Left lung (tissue), 10 donors: ENCODE data around the gene KRTAP5-6. TPM values are rescaled to one million over a fixed set of nuclear protein-coding genes. Genes with fewer than 3 reads are reported as not detected.

Source experiments
- ATAC-seq: fragments of 200-7000 bp; cut with Tn5 transposase; one replicate; pipeline ENCODE4 v1.9.1; 2020; ENCODE audit warnings: moderate library complexity
- DNase-seq, 4 donors: peaks; one replicate each; pipeline ENCODE4 v3.0.0-alpha.2; 2013 to 2020
- H3K27ac ChIP-seq, 2 donors: fragments of 200-600 bp; sonication (generic) in 1 of 2; one replicate each; pipeline versions ENCODE4 v1.5.0 to v1.8.0; 2020 to 2021
- H3K27me3 ChIP-seq, 2 donors: fragments of 200-600 bp; sonication (generic) in 1 of 2; one replicate each; pipeline versions ENCODE4 v1.5.0 to v1.8.0; 2020 to 2021
- H3K36me3 ChIP-seq, 2 donors: fragments of 200-600 bp; sonication (generic) in 1 of 2; one replicate each; pipeline versions ENCODE4 v1.5.0 to v1.8.0; 2020 to 2021
- H3K4me1 ChIP-seq, 2 donors: fragments of 200-600 bp; one replicate each; pipeline ENCODE4 v1.8.0; 2021
- H3K4me3 ChIP-seq, 2 donors: fragments of 200-600 bp; sonication (generic) in 1 of 2; one replicate each; pipeline versions ENCODE4 v1.5.0 to v1.8.0; 2020 to 2021; ENCODE audit warnings: mild to moderate bottlenecking in 1 of 2
- H3K9me3 ChIP-seq, 2 donors: fragments of 200-600 bp; sonication (generic) in 1 of 2; one replicate each; pipeline versions ENCODE4 v1.5.0 to v1.8.0; 2020 to 2021
- intact Hi-C, 2 donors: fragments of 100-400 bp; cut with DNase I; formaldehyde crosslinking; loops; one replicate each; pipeline versions ENCODE4 v1.11.2 to v1.14.2; 2022
- polyA plus RNA-seq, 6 donors: library from polyadenylated mRNA; unstranded; fragments of 120-200 nt; gene quantifications; one replicate each; pipeline ENCODE4 v1.2.1, GENCODE V29; 2013; ENCODE audit not compliant: insufficient read length in 6 of 6
- total RNA-seq, 2 donors: library from RNA; stranded (reverse); fragmentation: NEBNext Ultra II Directional; extraction: Animal tissue kit (Norgen Biotek cat#: 25700); gene quantifications; one replicate each; pipeline ENCODE4 v1.2.1, GENCODE V29; 2021
- TF ChIP-seq, protein P1 (sequence below), 2 donors: fragments of 200-600 bp; sonication (generic) in 1 of 2; IDR thresholded peaks; one replicate each; pipeline versions ENCODE4 v1.5.0 to v1.8.0; 2021; ENCODE audit warnings: antibody characterized with exemption in 2 of 2
- donor health status: DM: no; HTN: yes; CAD: no.
- donor health status: DM: no; HTN: no; CAD: no.

Gene KRTAP5-6
- total and polyA plus RNA-seq, 8 donors = not detected

DNA sequence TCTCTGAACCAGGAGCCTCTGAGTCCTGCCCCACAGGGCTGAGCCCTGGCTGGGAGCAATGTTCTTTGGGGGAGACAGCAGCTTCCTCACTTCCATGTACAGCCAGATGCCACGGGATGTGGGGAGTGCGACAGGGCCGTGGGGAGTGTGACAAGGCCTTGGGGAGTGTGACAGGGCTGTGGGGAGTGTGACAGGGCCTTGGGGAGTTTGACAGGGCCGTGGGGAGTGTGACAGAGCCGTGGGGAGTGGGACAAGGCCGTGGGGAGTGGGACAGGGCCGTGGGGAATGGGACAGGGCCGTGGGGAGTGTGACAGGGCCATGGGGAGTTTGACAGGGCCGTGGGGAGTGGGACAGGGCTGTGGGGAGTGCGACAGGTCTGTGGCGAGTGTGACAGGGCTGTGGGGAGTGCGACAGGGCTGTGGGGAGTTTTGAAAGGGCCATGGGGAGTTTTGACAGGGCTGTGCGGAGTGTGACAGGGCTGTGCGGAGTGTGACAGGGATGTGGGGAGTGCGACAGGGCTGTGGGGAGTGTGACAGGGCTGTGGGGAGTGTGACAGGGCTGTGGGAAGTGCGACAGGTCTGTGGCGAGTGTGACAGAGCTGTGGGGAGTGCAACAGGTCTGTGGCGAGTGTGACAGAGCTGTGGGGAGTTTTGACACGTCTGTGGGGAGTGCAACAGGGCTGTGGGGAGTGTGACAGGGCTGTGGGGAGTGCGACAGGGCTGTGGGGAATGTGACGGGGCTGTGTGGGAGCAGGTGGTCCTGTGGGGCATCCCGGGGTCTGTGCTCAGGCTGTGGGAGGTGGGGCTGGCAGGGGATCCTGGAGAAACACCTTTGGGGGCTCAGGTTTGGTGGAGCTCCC lies 6.6 kb upstream of the KRTAP5-6 start:
- H3K27me3 ChIP-seq = peaks cover 0 to 35% of the 10 kb centered on the region in 2 donors
- H3K27ac ChIP-seq = no peak overlapping the region
- TF ChIP-seq, protein P1, sequence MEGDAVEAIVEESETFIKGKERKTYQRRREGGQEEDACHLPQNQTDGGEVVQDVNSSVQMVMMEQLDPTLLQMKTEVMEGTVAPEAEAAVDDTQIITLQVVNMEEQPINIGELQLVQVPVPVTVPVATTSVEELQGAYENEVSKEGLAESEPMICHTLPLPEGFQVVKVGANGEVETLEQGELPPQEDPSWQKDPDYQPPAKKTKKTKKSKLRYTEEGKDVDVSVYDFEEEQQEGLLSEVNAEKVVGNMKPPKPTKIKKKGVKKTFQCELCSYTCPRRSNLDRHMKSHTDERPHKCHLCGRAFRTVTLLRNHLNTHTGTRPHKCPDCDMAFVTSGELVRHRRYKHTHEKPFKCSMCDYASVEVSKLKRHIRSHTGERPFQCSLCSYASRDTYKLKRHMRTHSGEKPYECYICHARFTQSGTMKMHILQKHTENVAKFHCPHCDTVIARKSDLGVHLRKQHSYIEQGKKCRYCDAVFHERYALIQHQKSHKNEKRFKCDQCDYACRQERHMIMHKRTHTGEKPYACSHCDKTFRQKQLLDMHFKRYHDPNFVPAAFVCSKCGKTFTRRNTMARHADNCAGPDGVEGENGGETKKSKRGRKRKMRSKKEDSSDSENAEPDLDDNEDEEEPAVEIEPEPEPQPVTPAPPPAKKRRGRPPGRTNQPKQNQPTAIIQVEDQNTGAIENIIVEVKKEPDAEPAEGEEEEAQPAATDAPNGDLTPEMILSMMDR (IDR thresholded peaks at IDR 0.05) = no peak
- intact Hi-C loops = loop anchor here in 1 of 2 donors (5.0 kb wide), 2 partner anchors 142 to 462 kb away; partner anchors contain the start of gene SYT8
- H3K4me1 ChIP-seq = peaks cover 5 to 14% of the 10 kb centered on the region in 2 donors
- H3K4me3 ChIP-seq = no peak overlapping the region
- peak in 1 of 4 donors; percentile 32 for DNase-seq
- no peak for ATAC-seq
- no peaks in the 10 kb centered on the region for H3K9me3 ChIP-seq
- no peaks in the 10 kb centered on the region for H3K36me3 ChIP-seq

DNA sequence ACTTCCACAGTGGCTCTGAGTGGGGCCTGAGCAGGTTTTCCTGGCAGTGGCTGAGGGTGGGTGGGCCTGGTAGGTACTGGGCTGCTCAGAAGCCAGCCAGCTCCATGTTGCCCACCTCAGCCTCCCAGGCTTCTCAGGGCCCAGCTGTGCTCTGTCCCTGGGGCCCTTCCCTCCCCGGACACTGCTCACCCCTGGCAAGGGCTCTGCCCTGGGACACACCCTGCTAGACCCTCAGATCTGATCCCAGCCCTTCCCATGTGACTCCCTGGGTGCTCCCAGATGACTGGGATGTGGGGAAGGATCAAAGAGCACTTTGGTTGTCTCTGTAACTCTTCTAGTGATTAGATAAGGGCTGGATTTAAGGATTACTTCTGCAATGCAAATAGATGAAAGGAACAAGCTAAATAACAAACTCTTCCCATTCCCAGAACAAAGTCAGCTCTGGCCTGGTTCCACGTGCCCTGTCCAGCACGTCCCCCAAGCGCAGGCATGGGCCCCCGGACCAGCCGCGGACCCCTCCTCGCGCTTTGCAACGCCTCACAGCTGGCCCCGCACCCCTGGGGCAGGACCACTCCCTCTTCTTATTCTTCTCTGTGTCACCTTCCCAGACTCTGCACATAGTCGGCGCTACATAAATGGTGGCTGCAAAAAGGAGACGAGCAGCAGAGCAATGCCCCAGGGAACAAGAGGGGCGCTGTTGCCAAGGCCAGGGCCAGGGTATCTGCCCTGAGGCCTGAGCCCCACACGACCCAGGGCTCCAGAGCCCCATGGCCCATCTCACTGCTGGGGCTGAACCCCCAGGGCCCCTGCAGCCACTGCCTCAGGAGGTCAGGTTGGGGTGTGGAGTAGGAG lies 5.7 kb upstream of the KRTAP5-6 start:
- TF ChIP-seq, protein P1 (IDR thresholded peaks at IDR 0.05) = no peak
- H3K9me3 ChIP-seq = no peaks in the 10 kb centered on the region
- H3K27me3 ChIP-seq = peaks cover 0 to 35% of the 10 kb centered on the region in 2 donors
- no peaks in the 10 kb centered on the region for H3K36me3 ChIP-seq
- peak in 1 of 4 donors; percentile 50 for DNase-seq
- no peak overlapping the region for H3K27ac ChIP-seq
- ATAC-seq = no peak
- H3K4me1 ChIP-seq = peaks cover 5 to 14% of the 10 kb centered on the region in 2 donors
- H3K4me3 ChIP-seq = no peak overlapping the region
- intact Hi-C loops = loop anchor here in 1 of 2 donors (5.0 kb wide), 2 partner anchors 141 to 461 kb away; partner anchors contain the start of gene SYT8

DNA sequence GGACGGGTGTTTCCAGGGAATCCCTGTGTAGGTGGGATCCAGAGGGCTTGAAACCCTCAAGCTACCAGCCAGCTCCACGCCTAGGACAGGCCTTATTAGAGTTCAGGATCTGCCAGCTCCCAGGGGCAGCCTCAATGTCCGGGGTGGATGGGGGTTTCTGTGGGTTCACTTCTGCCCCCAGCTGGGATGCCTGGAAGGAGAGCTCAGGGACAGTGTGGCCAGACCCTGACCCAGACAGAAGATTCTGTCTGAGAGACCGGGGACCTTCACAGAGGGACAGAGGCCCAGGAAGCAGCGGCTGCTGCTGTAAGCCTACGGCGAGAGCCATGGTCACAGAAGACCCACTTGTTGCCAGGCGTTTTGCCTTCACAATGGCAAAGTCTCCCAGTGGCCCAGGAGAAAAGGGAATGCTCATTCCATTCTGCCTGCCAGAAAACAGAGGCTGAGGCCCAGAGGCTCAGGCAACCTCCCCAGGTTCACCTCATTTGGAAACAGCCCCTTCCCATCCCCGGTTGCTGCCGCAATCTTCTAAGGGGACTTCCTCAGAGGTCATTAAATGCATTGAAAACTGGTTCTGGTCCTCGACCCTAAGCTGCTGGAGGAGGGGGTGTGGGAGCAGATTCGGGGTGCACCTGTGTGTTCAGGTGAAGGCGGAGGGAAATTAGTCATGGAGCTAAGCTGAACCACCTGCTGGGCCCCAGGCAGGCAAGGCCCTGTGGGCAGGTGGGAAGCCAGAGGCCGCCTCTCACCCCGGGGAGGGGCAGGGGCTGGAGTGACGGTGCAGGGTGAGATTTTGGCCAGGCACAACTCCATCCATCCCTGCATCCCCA lies 4.9 kb upstream of the KRTAP5-6 start:
- intact Hi-C loops = loop anchor here in 1 of 2 donors (5.0 kb wide), 2 partner anchors 140 to 460 kb away; partner anchors contain the start of gene SYT8
- no peaks in the 10 kb centered on the region for H3K36me3 ChIP-seq
- no peak overlapping the region for H3K4me3 ChIP-seq
- peaks cover 5 to 14% of the 10 kb centered on the region in 2 donors for H3K4me1 ChIP-seq
- DNase-seq (peak in 1 of 4 donors; percentile 68), ATAC-seq (no peak)
- H3K27me3 ChIP-seq = peaks cover 0 to 35% of the 10 kb centered on the region in 2 donors
- H3K27ac ChIP-seq = no peak overlapping the region
- H3K9me3 ChIP-seq = no peaks in the 10 kb centered on the region
- TF ChIP-seq, protein P1 (IDR thresholded peaks at IDR 0.05) = no peak

DNA sequence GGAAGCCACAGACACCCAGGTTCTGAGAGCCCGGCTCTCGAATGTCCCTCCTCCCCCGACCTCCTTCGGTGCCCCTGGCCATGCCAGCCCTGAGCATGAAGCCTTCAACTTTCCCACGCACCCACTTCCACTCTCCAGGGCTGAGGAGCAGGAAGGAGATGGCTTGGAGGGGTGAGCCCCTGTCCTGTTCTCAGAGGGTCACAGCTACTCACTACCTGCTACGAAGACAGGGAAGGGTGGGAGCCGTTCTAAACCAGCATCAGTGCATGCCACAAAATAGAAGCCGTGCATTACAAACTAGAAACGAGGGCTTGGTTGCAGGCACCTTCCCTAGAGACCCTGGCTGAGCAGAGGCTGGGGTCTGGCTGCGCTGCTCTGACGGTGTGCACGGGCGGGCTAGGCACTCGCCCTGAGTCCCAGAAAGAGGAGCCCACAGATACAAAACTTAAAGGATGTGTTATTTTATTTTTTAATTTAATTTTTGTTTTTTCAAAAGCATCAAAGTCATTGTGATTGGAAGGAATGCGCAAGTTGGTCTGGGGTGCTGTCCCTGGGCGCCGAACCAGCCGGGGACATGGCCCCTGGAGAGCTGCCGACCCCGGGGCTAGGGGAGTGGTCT lies 4.2 kb upstream of the KRTAP5-6 start:
- H3K27ac ChIP-seq = no peak overlapping the region
- intact Hi-C loops = loop anchor here in 1 of 2 donors (5.0 kb wide), 2 partner anchors 139 to 459 kb away; partner anchors contain the start of gene SYT8
- peaks cover 0 to 35% of the 10 kb centered on the region in 2 donors for H3K27me3 ChIP-seq
- H3K4me1 ChIP-seq = peaks cover 5 to 14% of the 10 kb centered on the region in 2 donors
- ATAC-seq (no peak), DNase-seq (no peak)
- TF ChIP-seq, protein P1 (IDR thresholded peaks at IDR 0.05) = no peak
- H3K36me3 ChIP-seq = no peaks in the 10 kb centered on the region
- H3K4me3 ChIP-seq = no peak overlapping the region
- H3K9me3 ChIP-seq = no peaks in the 10 kb centered on the region
